Measurements from ENCODE around the gene SLC39A9.

SLC39A9 gene

GRCh38 chr14:69505338-69506240, 107.1 kb downstream of the SLC39A9 start:
- no peak for DNase-seq

GRCh38 chr14:69506241-69506595, 107.7 kb downstream of the SLC39A9 start:
- DNase-seq, result no peak
